Upper lobe of left lung (tissue), 4 donors: ENCODE data around the gene SDE2.
"Not testable (repeated sequence)": the region's sequence is repeated elsewhere in the genome, so short reads cannot be mapped to it uniquely, and the experiment has no call there.

Source experiments
- CTCF ChIP-seq, 6 experiments: fragments of 450-650 bp in 4 of 6; fragments of 200-600 bp in 2 of 6; sonication (generic) in 2 of 6; IDR thresholded peaks; one replicate each; pipeline ENCODE4 v1.5.1; 2016 to 2019; ENCODE audit warnings: antibody characterized with exemption in 6 of 6
- EP300 ChIP-seq, 4 donors: sonication (generic); formaldehyde crosslinking; IDR thresholded peaks; one replicate each; pipeline ENCODE4 v1.5.1; 2017; ENCODE audit warnings: antibody characterized with exemption in 4 of 4, control low read depth in 2 of 4
- POLR2A ChIP-seq, 4 donors: fragments of 450-650 bp; IDR thresholded peaks; one replicate each; pipeline ENCODE4 v1.5.1; 2016 to 2017; ENCODE audit warnings: antibody characterized with exemption in 4 of 4, mild to moderate bottlenecking in 2 of 4
- POLR2AphosphoS5 ChIP-seq, 2 donors: sonication (generic); formaldehyde crosslinking; IDR thresholded peaks; one replicate each; pipeline ENCODE4 v1.5.1; 2017; ENCODE audit warnings: antibody characterized with exemption in 2 of 2

- TF ChIP-seq CTCF, POLR2A, POLR2AphosphoS5, EP300 (IDR thresholded peaks at IDR 0.05): not testable (repeated sequence)
These were observed 8.2 kb upstream of the SDE2 start for GRCh38 chr1:226007126-226007892.
